Natural killer cell treated with Interleukin-12 subunit alpha and Interleukin-12 subunit beta and Interleukin-15 and Interleukin-18, amount 100 ng/mL, for 72 hours (primary cell): ENCODE measurements around the gene P2RX7. TPM values are rescaled to one million over a fixed set of nuclear protein-coding genes. Genes with fewer than 3 reads are reported as not detected.

Source experiments
- ATAC-seq, 2 donors: fragments of 150-1000 bp; cut with Tn5 transposase in 1 of 2; sonication (Bioruptor Pico), chemical (Tn5 transposase) in 1 of 2; 2 replicates each; pipeline ENCODE4 v1.10.0; 2021
- DNase-seq: peaks from one replicate; pipeline ENCODE4 v3.0.0; 2022; ENCODE audit warnings: low spot score
- H3K27ac Mint-ChIP-seq, 2 donors: 1 replicate in 1 of 2; 2 replicates in 1 of 2; pipeline ENCODE4 v1.8.0; 2022; ENCODE audit warnings: mixed read lengths in 2 of 2, mild to moderate bottlenecking in 1 of 2, moderate library complexity in 1 of 2
- H3K27me3 Mint-ChIP-seq, 2 donors: 1 replicate in 1 of 2; 2 replicates in 1 of 2; pipeline ENCODE4 v1.8.0; 2022; ENCODE audit warnings: mixed read lengths in 2 of 2
- H3K36me3 Mint-ChIP-seq: one replicate; pipeline ENCODE4 v1.8.0; 2022; ENCODE audit warnings: mixed read lengths
- H3K4me1 Mint-ChIP-seq, 2 donors: 1 replicate in 1 of 2; 2 replicates in 1 of 2; pipeline ENCODE4 v1.8.0; 2022; ENCODE audit warnings: low read depth in 2 of 2, mixed read lengths in 2 of 2, mild to moderate bottlenecking in 1 of 2
- H3K4me3 Mint-ChIP-seq: one replicate; pipeline ENCODE4 v1.8.0; 2022; ENCODE audit warnings: mixed read lengths
- H3K9me3 Mint-ChIP-seq: 2 replicates; pipeline ENCODE4 v1.8.0; 2022; ENCODE audit warnings: mixed read lengths
- total RNA-seq, 2 donors: library from RNA; stranded (reverse); gene quantifications; one replicate each; pipeline ENCODE4 v1.2.3, GENCODE V29; 2022

The P2RX7 gene
- 10 to 100 TPM; 20.2 to 46.6 TPM for total RNA-seq

- Mint-ChIP-seq H3K27me3 (no peaks in the 10 kb centered on the region), H3K36me3 (peaks cover 13% of the 10 kb centered on the region), H3K4me1 (peaks cover 63 to 70% of the 10 kb centered on the region in 2 donors), H3K9me3 (peaks cover 3% of the 10 kb centered on the region), H3K4me3 (peak within 1 kb of the TSS; percentile 92), H3K27ac (peak within 1 kb of the TSS; percentile 95 to 96)
- ATAC-seq (peak; percentile 65 to 72), DNase-seq (peak; percentile 79)
Observed at GRCh38 chr12:121132601-121133481, at the start of gene P2RX7. TSS of gene P2RX7 (plus strand) at chr12:121132876. CDS start at chr12:121132971, 95 bp downstream.

- H3K4me3 Mint-ChIP-seq: no peak overlapping the region
- H3K27me3 Mint-ChIP-seq: no peaks in the 10 kb centered on the region
- peaks cover 12 to 16% of the 10 kb centered on the region in 2 donors for H3K4me1 Mint-ChIP-seq
- H3K9me3 Mint-ChIP-seq: no peaks in the 10 kb centered on the region
- no peak for ATAC-seq
- no peaks in the 10 kb centered on the region for H3K36me3 Mint-ChIP-seq
- no peak for DNase-seq
- no peak overlapping the region for H3K27ac Mint-ChIP-seq
Observed at GRCh38 chr12:121084229-121084628, 48.4 kb upstream of the P2RX7 start.

GRCh38 chr12:121085069-121085468 is 47.6 kb upstream of the P2RX7 start:
- Mint-ChIP-seq H3K4me1 (peaks cover 12 to 16% of the 10 kb centered on the region in 2 donors), H3K4me3 (no peak overlapping the region), H3K36me3 (no peaks in the 10 kb centered on the region), H3K27me3 (no peaks in the 10 kb centered on the region), H3K9me3 (no peaks in the 10 kb centered on the region), H3K27ac (no peak overlapping the region)
- DNase-seq (no peak), ATAC-seq (no peak)

GRCh38 chr12:121085506-121086353 is 46.9 kb upstream of the P2RX7 start:
- H3K36me3 Mint-ChIP-seq: no peaks in the 10 kb centered on the region
- no peaks in the 10 kb centered on the region for H3K9me3 Mint-ChIP-seq
- H3K27ac Mint-ChIP-seq: peak overlapping the region in 1 of 2 donors; percentile 53
- H3K4me1 Mint-ChIP-seq: peaks cover 13 to 16% of the 10 kb centered on the region in 2 donors
- no peak overlapping the region for H3K4me3 Mint-ChIP-seq
- ATAC-seq: no peak
- no peak for DNase-seq
- no peaks in the 10 kb centered on the region for H3K27me3 Mint-ChIP-seq

GRCh38 chr12:121086781-121087295 is 45.8 kb upstream of the P2RX7 start:
- peaks cover 20 to 21% of the 10 kb centered on the region in 2 donors for H3K4me1 Mint-ChIP-seq
- no peak for ATAC-seq
- H3K36me3 Mint-ChIP-seq: no peaks in the 10 kb centered on the region
- DNase-seq: no peak
- no peaks in the 10 kb centered on the region for H3K27me3 Mint-ChIP-seq
- H3K27ac Mint-ChIP-seq: peak overlapping the region in 1 of 2 donors; percentile 53
- H3K9me3 Mint-ChIP-seq: no peaks in the 10 kb centered on the region
- H3K4me3 Mint-ChIP-seq: no peak overlapping the region

GRCh38 chr12:121087467-121088194 is 45.0 kb upstream of the P2RX7 start:
- H3K9me3 Mint-ChIP-seq: no peaks in the 10 kb centered on the region
- DNase-seq (no peak), ATAC-seq (no peak)
- H3K4me3 Mint-ChIP-seq: no peak overlapping the region
- H3K36me3 Mint-ChIP-seq: no peaks in the 10 kb centered on the region
- no peaks in the 10 kb centered on the region for H3K27me3 Mint-ChIP-seq
- peaks cover 28 to 29% of the 10 kb centered on the region in 2 donors for H3K4me1 Mint-ChIP-seq
- peak overlapping the region in 1 of 2 donors; percentile 79 for H3K27ac Mint-ChIP-seq

GRCh38 chr12:121088195-121088585 is 44.5 kb upstream of the P2RX7 start:
- ATAC-seq: no peak
- DNase-seq: no peak
- peaks cover 33 to 34% of the 10 kb centered on the region in 2 donors for H3K4me1 Mint-ChIP-seq
- H3K27ac Mint-ChIP-seq: peak overlapping the region in 1 of 2 donors; percentile 79
- H3K9me3 Mint-ChIP-seq: no peaks in the 10 kb centered on the region
- H3K27me3 Mint-ChIP-seq: no peaks in the 10 kb centered on the region
- no peaks in the 10 kb centered on the region for H3K36me3 Mint-ChIP-seq
- no peak overlapping the region for H3K4me3 Mint-ChIP-seq

GRCh38 chr12:121089031-121089812 is 43.5 kb upstream of the P2RX7 start:
- ATAC-seq (no peak), DNase-seq (no peak)
- Mint-ChIP-seq H3K4me1 (peaks cover 38% of the 10 kb centered on the region in 2 donors), H3K27ac (no peak overlapping the region), H3K36me3 (no peaks in the 10 kb centered on the region), H3K9me3 (no peaks in the 10 kb centered on the region), H3K4me3 (no peak overlapping the region), H3K27me3 (no peaks in the 10 kb centered on the region)

GRCh38 chr12:121089813-121090430 is 42.8 kb upstream of the P2RX7 start:
- no peak overlapping the region for H3K4me3 Mint-ChIP-seq
- H3K4me1 Mint-ChIP-seq: peaks cover 42% of the 10 kb centered on the region in 2 donors
- H3K27me3 Mint-ChIP-seq: no peaks in the 10 kb centered on the region
- no peaks in the 10 kb centered on the region for H3K9me3 Mint-ChIP-seq
- DNase-seq (no peak), ATAC-seq (no peak)
- no peak overlapping the region for H3K27ac Mint-ChIP-seq
- no peaks in the 10 kb centered on the region for H3K36me3 Mint-ChIP-seq

GRCh38 chr12:121090586-121091514 is 41.8 kb upstream of the P2RX7 start:
- DNase-seq (no peak), ATAC-seq (no peak)
- H3K4me1 Mint-ChIP-seq: peaks cover 50 to 51% of the 10 kb centered on the region in 2 donors
- H3K9me3 Mint-ChIP-seq: no peaks in the 10 kb centered on the region
- no peak overlapping the region for H3K27ac Mint-ChIP-seq
- H3K27me3 Mint-ChIP-seq: no peaks in the 10 kb centered on the region
- H3K4me3 Mint-ChIP-seq: no peak overlapping the region
- no peaks in the 10 kb centered on the region for H3K36me3 Mint-ChIP-seq

GRCh38 chr12:121092034-121092433 is 40.6 kb upstream of the P2RX7 start:
- no peak for DNase-seq

More at GRCh38 chr12:121092034-121092433, 40.6 kb upstream of the P2RX7 start:
- peaks cover 49 to 54% of the 10 kb centered on the region in 2 donors for H3K4me1 Mint-ChIP-seq
- H3K36me3 Mint-ChIP-seq: no peaks in the 10 kb centered on the region
- ATAC-seq: no peak
- peak overlapping the region; percentile 73 for H3K4me3 Mint-ChIP-seq
- no peaks in the 10 kb centered on the region for H3K27me3 Mint-ChIP-seq
- H3K27ac Mint-ChIP-seq: peak overlapping the region; percentile 18 to 48
- no peaks in the 10 kb centered on the region for H3K9me3 Mint-ChIP-seq
